B cell (primary cell): ENCODE results near the gene RAB26.

Experiments used
- CTCF ChIP-seq: fragments of 200-600 bp; IDR thresholded peaks from one replicate; pipeline ENCODE4 v1.8.0; 2022; ENCODE audit warnings: antibody characterized with exemption, mild to moderate bottlenecking
- EZH2 ChIP-seq: IDR thresholded peaks from 2 replicates; pipeline ENCODE4 v1.6.1; 2012; ENCODE audit warnings: borderline replicate concordance, low read depth, mild to moderate bottlenecking, moderate library complexity, low read length; ENCODE audit not compliant: insufficient read depth, poor library complexity, severe bottlenecking

GRCh38 chr16:2161911-2162310 lies 13.5 kb downstream of the RAB26 start:
- TF ChIP-seq CTCF (no peak), EZH2 (no peak)
